ENCODE results near the gene KRT15. TPM values are rescaled to one million over a fixed set of nuclear protein-coding genes. Genes with fewer than 3 reads are reported as not detected.

KRT15 gene
- total RNA-seq, 2 experiments from 2014 or later: not detected

DNA sequence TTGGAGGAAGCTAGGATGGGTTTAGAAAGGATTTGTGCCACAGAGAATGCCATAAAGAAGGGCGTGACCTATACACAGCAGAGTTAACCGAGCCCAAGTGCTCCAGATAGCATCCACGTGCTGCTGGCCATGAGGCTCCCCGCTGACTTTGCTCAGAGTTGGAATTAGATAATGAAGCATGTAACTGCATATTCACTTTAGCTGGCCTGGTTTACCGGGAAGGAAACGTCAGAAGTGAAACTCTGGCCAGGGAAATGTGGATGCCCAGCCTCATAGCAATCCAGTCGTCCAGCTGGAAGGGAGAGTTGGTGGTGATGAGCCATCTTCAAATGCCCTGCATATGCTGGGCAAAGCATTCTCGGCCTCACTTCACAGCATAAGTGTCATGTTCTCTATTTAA is 43.8 kb downstream of the KRT15 start:
- Mint-ChIP-seq H3K36me3 (no peaks in the 10 kb centered on the region), H3K4me3 (no peak overlapping the region), H3K4me1 (no peaks in the 10 kb centered on the region), H3K9me3 (peaks cover 6% of the 10 kb centered on the region), H3K27me3 (no peaks in the 10 kb centered on the region), H3K27ac (no peak overlapping the region)
- no peak for DNase-seq

DNA sequence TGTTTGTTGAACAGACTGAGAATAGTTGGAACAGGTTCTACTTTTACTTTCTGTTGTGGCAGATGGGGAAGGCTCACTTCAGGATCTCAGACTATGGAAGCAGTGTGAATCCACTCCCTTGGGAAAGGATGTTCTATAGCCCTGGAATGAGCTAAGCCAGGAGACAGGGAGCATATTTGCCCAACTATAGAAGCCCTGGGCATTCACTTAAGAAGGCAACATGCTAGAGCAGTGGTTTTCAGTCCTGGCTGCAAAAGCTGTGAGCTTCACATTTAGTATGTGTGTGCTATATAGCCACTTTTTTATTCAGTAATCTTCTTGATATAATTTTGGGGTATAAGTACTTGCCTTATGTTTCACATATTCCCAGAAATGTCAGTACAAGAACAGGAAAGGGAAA is 50.3 kb downstream of the KRT15 start:
- Mint-ChIP-seq H3K27ac (no peak overlapping the region), H3K9me3 (peaks cover 6% of the 10 kb centered on the region)
- no peak for DNase-seq

DNA sequence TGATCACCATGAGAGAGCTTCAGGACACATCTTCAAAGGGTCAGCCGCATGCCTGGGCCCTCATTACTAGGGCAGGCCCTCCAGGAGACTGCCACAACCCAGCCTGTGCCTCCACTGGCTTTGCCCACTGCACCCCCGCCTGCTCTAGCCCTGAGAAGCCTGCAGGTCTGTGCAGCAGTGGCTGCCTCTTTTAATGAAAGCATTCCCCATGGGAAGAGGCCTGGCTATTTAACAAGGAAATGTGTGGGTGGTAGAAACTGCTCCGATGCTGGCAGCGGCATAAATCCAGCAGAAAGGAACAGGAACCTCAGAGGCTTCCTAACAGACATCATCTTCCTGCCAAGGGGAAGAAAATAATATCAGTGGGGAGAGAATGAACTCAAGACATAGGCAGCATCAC is 51.1 kb downstream of the KRT15 start:
- Mint-ChIP-seq H3K36me3 (no peaks in the 10 kb centered on the region), H3K4me1 (no peaks in the 10 kb centered on the region), H3K27me3 (no peaks in the 10 kb centered on the region), H3K4me3 (no peak overlapping the region), H3K27ac (no peak overlapping the region), H3K9me3 (peaks cover 5% of the 10 kb centered on the region)
- no peak for DNase-seq

More for the DNA sequence above, 50.3 kb downstream of the KRT15 start:
- Mint-ChIP-seq H3K27me3 (no peaks in the 10 kb centered on the region), H3K36me3 (no peaks in the 10 kb centered on the region), H3K4me1 (no peaks in the 10 kb centered on the region), H3K4me3 (no peak overlapping the region)

DNA sequence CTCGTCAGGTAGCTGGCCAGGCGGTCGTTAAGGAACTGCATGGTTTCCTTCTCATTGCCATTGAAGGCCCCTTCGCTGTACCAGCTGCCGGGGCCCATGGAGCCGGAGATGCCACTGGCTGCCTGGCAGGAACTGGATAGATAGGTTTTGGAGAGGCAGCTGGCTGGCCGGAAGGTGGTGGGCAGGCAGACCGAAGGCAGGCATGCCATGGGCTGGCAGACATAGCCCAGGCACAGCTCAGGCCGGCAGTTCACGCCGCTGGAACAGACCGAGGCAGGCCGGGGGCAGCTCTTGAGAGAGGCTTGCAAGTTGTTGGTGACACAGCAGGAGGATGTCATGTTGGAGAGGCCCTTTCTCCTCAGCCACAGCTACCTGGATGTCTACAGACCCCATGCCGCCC is 51.7 kb downstream of the KRT15 start, which contains the start of gene KRT32:
KRT32 (minus strand) TSS at position 399 of the 400 bp plus-strand sequence; CDS start at position 338, 61 bp downstream.
- no peaks in the 10 kb centered on the region for H3K27me3 Mint-ChIP-seq
- H3K4me3 Mint-ChIP-seq: no peak within 1 kb of the TSS
- H3K36me3 Mint-ChIP-seq: no peaks in the 10 kb centered on the region
- peaks cover 5% of the 10 kb centered on the region for H3K9me3 Mint-ChIP-seq
- H3K27ac Mint-ChIP-seq: no peak within 1 kb of the TSS
- no peak for DNase-seq
- H3K4me1 Mint-ChIP-seq: no peaks in the 10 kb centered on the region

DNA sequence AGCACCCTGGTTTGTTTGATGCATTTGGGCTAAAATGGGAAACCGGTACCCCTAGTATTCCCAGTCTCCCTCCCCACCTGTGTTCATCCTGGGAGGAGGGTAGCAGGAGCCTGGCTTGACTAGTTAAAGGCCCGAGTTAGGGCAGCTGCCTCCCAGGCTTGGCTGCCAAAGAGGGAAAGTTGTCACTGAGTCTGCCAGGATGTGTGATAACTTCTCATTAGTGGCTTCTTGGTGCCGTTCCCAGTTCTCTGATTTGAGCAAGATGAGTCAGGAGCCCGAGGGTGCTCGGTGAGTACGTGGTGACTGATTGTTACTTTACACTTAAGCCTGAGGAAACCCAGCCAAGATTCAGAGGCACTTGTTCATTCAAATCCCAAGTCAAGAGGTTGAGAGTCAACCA is 54.0 kb downstream of the KRT15 start:
- no peaks in the 10 kb centered on the region for H3K36me3 Mint-ChIP-seq
- no peaks in the 10 kb centered on the region for H3K9me3 Mint-ChIP-seq
- no peaks in the 10 kb centered on the region for H3K4me1 Mint-ChIP-seq
- H3K27me3 Mint-ChIP-seq: no peaks in the 10 kb centered on the region
- DNase-seq: no peak
- H3K27ac Mint-ChIP-seq: no peak overlapping the region
- no peak overlapping the region for H3K4me3 Mint-ChIP-seq

DNA sequence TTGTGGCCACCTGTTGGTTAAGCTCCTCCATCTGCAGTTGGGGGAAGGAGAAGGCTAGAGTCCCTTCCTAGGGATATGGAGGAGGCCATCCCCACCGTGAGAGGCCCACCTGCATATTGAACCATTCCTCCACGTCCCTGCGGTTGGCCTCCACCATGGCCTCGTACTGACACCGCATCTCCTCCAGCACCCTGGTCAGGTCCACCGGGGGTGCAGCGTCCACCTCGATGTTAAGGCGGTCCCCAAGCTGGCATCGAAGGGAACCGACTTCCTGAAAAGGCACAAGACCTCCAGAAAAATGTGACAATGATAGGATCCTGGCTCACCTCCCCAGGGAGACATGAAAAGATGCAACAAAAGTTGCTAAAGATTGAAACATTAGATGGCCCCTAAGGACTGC is 54.5 kb downstream of the KRT15 start:
- no peaks in the 10 kb centered on the region for H3K36me3 Mint-ChIP-seq
- no peaks in the 10 kb centered on the region for H3K9me3 Mint-ChIP-seq
- H3K27ac Mint-ChIP-seq: no peak overlapping the region
- DNase-seq: no peak
- H3K4me1 Mint-ChIP-seq: no peaks in the 10 kb centered on the region
- H3K27me3 Mint-ChIP-seq: no peaks in the 10 kb centered on the region
- no peak overlapping the region for H3K4me3 Mint-ChIP-seq

DNA sequence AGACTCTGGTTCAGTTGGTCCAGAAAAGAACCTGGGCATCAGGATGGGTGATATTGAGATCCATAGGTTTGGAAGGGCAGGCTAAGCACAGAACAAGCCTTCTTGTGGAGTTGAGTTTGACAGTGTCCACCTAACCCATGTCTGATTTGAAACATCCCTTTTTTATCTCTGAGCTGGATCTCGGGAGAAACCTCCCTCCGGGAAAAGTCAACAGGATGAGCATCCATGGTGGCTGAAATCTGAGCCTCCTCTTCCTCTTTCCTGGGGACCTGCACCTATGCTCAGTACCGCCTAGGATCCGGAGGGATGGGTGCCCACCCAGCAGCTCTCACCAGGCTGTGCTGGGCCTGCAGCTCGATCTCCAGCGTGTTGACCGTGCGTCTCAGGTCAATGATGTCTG is 54.9 kb downstream of the KRT15 start:
- Mint-ChIP-seq H3K4me3 (no peak overlapping the region), H3K9me3 (no peaks in the 10 kb centered on the region), H3K36me3 (no peaks in the 10 kb centered on the region), H3K27ac (no peak overlapping the region), H3K27me3 (no peaks in the 10 kb centered on the region), H3K4me1 (no peaks in the 10 kb centered on the region)
- DNase-seq: no peak

Other genes starting within 250 kb of the KRT15 start
- not detected for gene KRTAP9-7, start 243.2 kb downstream of the KRT15 start, total RNA-seq
- gene KRTAP29-1, start 216.0 kb downstream of the KRT15 start, total RNA-seq: not detected
- gene KRTAP16-1, start 209.6 kb downstream of the KRT15 start, total RNA-seq: not detected
- not detected for gene KRTAP17-1, start 203.2 kb downstream of the KRT15 start, total RNA-seq
- not detected for gene KRT33A, start 168.1 kb downstream of the KRT15 start, total RNA-seq
- gene KRT33B, start 149.1 kb downstream of the KRT15 start, total RNA-seq: not detected
- gene KRT34, start 136.6 kb downstream of the KRT15 start, total RNA-seq: not detected
- gene KRT31, start 121.3 kb downstream of the KRT15 start, total RNA-seq: not detected
- not detected for gene KRT37, start 94.3 kb downstream of the KRT15 start, total RNA-seq
- not detected for gene KRT38, start 77.9 kb downstream of the KRT15 start, total RNA-seq
- not detected for gene KRT32, start 51.5 kb downstream of the KRT15 start, total RNA-seq
- gene KRT35, start 37.7 kb downstream of the KRT15 start, total RNA-seq: not detected
- gene KRT36, start 29.0 kb downstream of the KRT15 start, total RNA-seq: not detected
- gene KRT13, start 13.3 kb downstream of the KRT15 start, total RNA-seq: not detected
- not detected for gene KRT19, start 9.4 kb upstream of the KRT15 start, total RNA-seq
- gene KRT9, start 53.2 kb upstream of the KRT15 start, total RNA-seq: not detected
- gene KRT14, start 68.0 kb upstream of the KRT15 start, total RNA-seq: not detected
- gene KRT16, start 93.9 kb upstream of the KRT15 start, total RNA-seq: not detected
- not detected for gene KRT17, start 105.7 kb upstream of the KRT15 start, total RNA-seq
- gene EIF1, start 170.0 kb upstream of the KRT15 start, total RNA-seq: 1,000 to 10,000 TPM; 1,196 to 1,277 TPM
- not detected for gene GAST, start 193.4 kb upstream of the KRT15 start, total RNA-seq
- gene HAP1, start 215.8 kb upstream of the KRT15 start, total RNA-seq: under 1 TPM in 1 of 2 experiments, not detected in 1; 0.08 TPM